GM12878 (cell line): ENCODE results near the gene TSC2. TPM values are rescaled to one million over a fixed set of nuclear protein-coding genes. Genes with fewer than 3 reads are reported as not detected.

Source experiments
- ATAC-seq: fragments of 200-7000 bp; cut with Tn5 transposase; 3 replicates; pipeline ENCODE4 v1.9.1; 2020; ENCODE audit warnings: mild to moderate bottlenecking, moderate library complexity
- BruUV-seq: library from RNA; stranded (reverse); fragments of 400-500 nt; replicated peaks from 2 replicates; lab custom pipeline; 2021; lab: Mats Ljungman, UMichigan
- CTCF ChIA-PET: fragments of 300-600 bp; sonication (Branson Sonifier 250); formaldehyde crosslinking; extraction: SDS; loops from one replicate; lab custom pipeline; 2021; ENCODE audit warnings: inconsistent platforms; lab: Yijun Ruan, JAX
- POLR2A ChIA-PET: fragments of 350-600 bp; formaldehyde crosslinking; extraction: SDS; loops from one replicate; lab custom pipeline; 2021; ENCODE audit warnings: inconsistent platforms; lab: Charles Lee
- RAD21 ChIA-PET: fragments of 300-600 bp; sonication (Branson Sonifier 250); formaldehyde crosslinking; loops from one replicate; lab custom pipeline; 2023; ENCODE audit warnings: antibody characterized with exemption; ENCODE audit not compliant: unreplicated experiment; lab: Charles Lee
- SMC1A ChIA-PET: fragments of 300-600 bp; sonication (Branson Sonifier 250); formaldehyde crosslinking; loops from one replicate; lab custom pipeline; 2023; ENCODE audit not compliant: unreplicated experiment, uncharacterized antibody; lab: Charles Lee
- DNase-seq: peaks from one replicate; pipeline ENCODE4 v3.0.0-alpha.2; 2011; ENCODE audit warnings: low read depth, low spot score
- FAIRE-seq: peaks from 3 replicates; lab custom pipeline; 2011; peaks lifted over from hg19 to GRCh38; lab: Jason Lieb, UNC
- H2AFZ ChIP-seq: 2 replicates; pipeline ENCODE4 v1.6.0; 2011; ENCODE audit warnings: low read depth, low read length, control low read depth; ENCODE audit not compliant: control insufficient read depth
- H3K27ac ChIP-seq: 2 replicates; pipeline ENCODE4 v1.5.1; 2011; ENCODE audit warnings: control low read depth; ENCODE audit not compliant: control insufficient read depth, insufficient read depth
- H3K27me3 ChIP-seq, 2 experiments: replicated peaks in 1 of 2; 2 replicates each; pipeline versions ENCODE4 v1.6.0 to v1.6.1; 2011; ENCODE audit warnings: low read length in 1 of 2; ENCODE audit not compliant: control insufficient read depth in 2 of 2, insufficient read depth in 2 of 2
- H3K36me3 ChIP-seq, 2 experiments: 2 replicates each; pipeline ENCODE4 v1.5.1; 2011; ENCODE audit warnings: low read length in 1 of 2; ENCODE audit not compliant: control insufficient read depth in 2 of 2, insufficient read depth in 2 of 2
- H3K4me1 ChIP-seq: 2 replicates; pipeline ENCODE4 v1.6.1; 2011; ENCODE audit warnings: mild to moderate bottlenecking, low read length, moderate library complexity, mixed read lengths; ENCODE audit not compliant: control insufficient read depth, insufficient read depth
- H3K4me2 ChIP-seq: 2 replicates; pipeline ENCODE4 v1.6.0; 2011; ENCODE audit warnings: control low read depth; ENCODE audit not compliant: control insufficient read depth, insufficient read depth
- H3K4me3 ChIP-seq: fragments of 200-600 bp; sonication (generic); 2 replicates; pipeline ENCODE4 v1.5.1; 2016
- H3K79me2 ChIP-seq: 2 replicates; pipeline ENCODE4 v1.6.0; 2011; ENCODE audit warnings: low read length; ENCODE audit not compliant: control insufficient read depth, insufficient read depth
- H3K9ac ChIP-seq: 2 replicates; pipeline ENCODE4 v1.8.0; 2011; ENCODE audit warnings: low read length, control low read depth, mixed read lengths; ENCODE audit not compliant: control insufficient read depth, insufficient read depth
- H3K9me3 ChIP-seq: replicated peaks from 3 replicates; pipeline ENCODE4 v1.5.1; 2011; ENCODE audit warnings: mild to moderate bottlenecking, low read length; ENCODE audit not compliant: control insufficient read depth, insufficient read depth
- H4K20me1 ChIP-seq: 2 replicates; pipeline ENCODE4 v1.6.0; 2011; ENCODE audit not compliant: control insufficient read depth, insufficient read depth
- ATF2 ChIP-seq: IDR thresholded peaks from 2 replicates; pipeline ENCODE4 v1.6.1; 2012; ENCODE audit warnings: low read length, inconsistent platforms
- BCL3 ChIP-seq: IDR thresholded peaks from 2 replicates; pipeline ENCODE4 v1.6.1; 2011; ENCODE audit warnings: borderline replicate concordance, low read depth, mild to moderate bottlenecking, moderate library complexity, low read length; ENCODE audit not compliant: insufficient read depth, poor library complexity, severe bottlenecking
- CBFB ChIP-seq: IDR thresholded peaks from 2 replicates; pipeline ENCODE4 v1.6.1; 2016; ENCODE audit warnings: antibody characterized with exemption, low read depth
- CHD4 ChIP-seq: fragments of 200-600 bp; sonication (generic); IDR thresholded peaks from 2 replicates; pipeline ENCODE4 v1.6.1; 2016; ENCODE audit warnings: mild to moderate bottlenecking
- CTCF ChIP-seq, 3 experiments: IDR thresholded peaks in 2 of 3; conservative IDR thresholded peaks in 1 of 3; 2 replicates each; pipeline ENCODE4 v1.5.1; 2011; ENCODE audit warnings: low read depth in 3 of 3, low read length in 3 of 3, mild to moderate bottlenecking in 3 of 3, control low read depth in 2 of 3, moderate library complexity in 2 of 3, inconsistent platforms in 1 of 3, mixed read lengths in 1 of 3; ENCODE audit not compliant: control insufficient read depth in 2 of 3, insufficient read depth in 1 of 3; ENCODE audit errors: extremely low read depth in 1 of 3
- E2F8 ChIP-seq: fragments of 450-650 bp; IDR thresholded peaks from 2 replicates; pipeline ENCODE4 v1.6.1; 2018; ENCODE audit warnings: mild to moderate bottlenecking, low read depth, moderate library complexity; ENCODE audit not compliant: partially characterized antibody
- HCFC1 ChIP-seq: fragments of 150-350 bp; IDR thresholded peaks from 2 replicates; pipeline ENCODE4 v1.6.1; 2014; ENCODE audit warnings: low read length
- MXI1 ChIP-seq: fragments of 150-350 bp; IDR thresholded peaks from 2 replicates; pipeline ENCODE4 v1.6.1; 2011; ENCODE audit warnings: low read depth, mild to moderate bottlenecking, inconsistent platforms, low read length, improper control_type of control experiment
- PAX8 ChIP-seq: fragments of 450-650 bp; IDR thresholded peaks from 2 replicates; pipeline ENCODE4 v1.6.1; 2017; ENCODE audit warnings: mild to moderate bottlenecking, moderate library complexity
- RAD51 ChIP-seq: fragments of 450-650 bp; IDR thresholded peaks from 2 replicates; pipeline ENCODE4 v1.6.1; 2016; ENCODE audit warnings: moderate library complexity, mild to moderate bottlenecking, inconsistent platforms
- SIX5 ChIP-seq: IDR thresholded peaks from 2 replicates; pipeline ENCODE4 v1.6.1; 2011; ENCODE audit warnings: mild to moderate bottlenecking, low read depth, low read length, moderate library complexity; ENCODE audit not compliant: severe bottlenecking
- SUZ12 ChIP-seq: fragments of 200-600 bp; sonication (generic); IDR thresholded peaks from one replicate; pipeline ENCODE4 v1.6.1; 2018; ENCODE audit warnings: antibody characterized with exemption, mild to moderate bottlenecking; ENCODE audit not compliant: unreplicated experiment
- TCF7 ChIP-seq: IDR thresholded peaks from 2 replicates; pipeline ENCODE4 v1.6.1; 2014; ENCODE audit warnings: antibody characterized with exemption, borderline replicate concordance
- WGBS: methylation state at CpG from one replicate; pipeline ENCODE4 v1.1.6; 2016; ENCODE audit warnings: low lambda C conversion rate; ENCODE audit not compliant: insufficient replicate concordance, insufficient coverage; ENCODE audit errors: missing lambda C conversion rate; 5-methylcytosine and 5-hydroxymethylcytosine counted together
- in situ Hi-C: fragments of 300-500 bp; cut with MboI; formaldehyde crosslinking; loops from 9 replicates; pipeline ENCODE4 v1.14.3; 2018; ENCODE audit warnings: mixed read lengths
- intact Hi-C: fragments of 100-400 bp; cut with micrococcal nuclease; formaldehyde crosslinking; loops from one replicate; pipeline ENCODE4 v1.14.2; 2022; ENCODE audit not compliant: unreplicated experiment
- polyA plus RNA-seq, 11 experiments: library from polyadenylated mRNA; depleted of rRNA in 4 of 11; unstranded in 6 of 11; stranded (reverse) in 5 of 11; fragments of >200 nt; fragmentation: Nextera tagmentation in 4 of 11; fragmentation: Illumina TruSeq in 1 of 11; extraction: Ambion mirVana in 4 of 11; extraction: Trizol in 1 of 11; gene quantifications; 1 replicate in 1 of 11; 2 replicates in 10 of 11; pipeline versions ENCODE4 v1.2.1 to v1.2.3, GENCODE V29; 2011 to 2016; ENCODE audit warnings: inconsistent platforms in 2 of 11, missing spikeins in 2 of 11, low read depth in 1 of 11
- total RNA-seq, 4 experiments: library from RNA; depleted of rRNA in 3 of 4; stranded (reverse); fragments of >200 nt in 3 of 4; fragmentation: Illumina TruSeq in 1 of 4; extraction: Trizol in 1 of 4; gene quantifications; 2 replicates each; pipeline versions ENCODE4 v1.2.1 to v1.2.3, GENCODE V29; 2013 to 2021

Gene TSC2
- total and polyA plus RNA-seq, 10 of the 15 experiments (the other 5 are each of a cell fraction or from before 2014, with no cell fraction given) = 1.6 to 77.0 (median 21.6) TPM

- TF ChIP-seq BCL3 (no peak), RAD51 (no peak), CBFB (no peak)
These were observed 1.6 kb upstream of the TSC2 start (continued) for GRCh38 chr16:2045965-2046892.

GRCh38 chr16:2046893-2047329 lies 874 bp upstream of the TSC2 start:
- Histone ChIP-seq H3K36me3 (peaks cover 0 to 1% of the 10 kb centered on the region in 2 experiments; a peak in 2 of 4 replicates), H3K4me2 (peak overlapping the region; percentile 89), H3K79me2 (peaks cover 16% of the 10 kb centered on the region), H4K20me1 (no peaks in the 10 kb centered on the region), H3K4me3 (peak overlapping the region; percentile 97)
- no TSS peak for BruUV-seq
- TF ChIP-seq MXI1 (no peak), SIX5 (no peak), ATF2 (no peak), SUZ12 (no peak), CHD4 (no peak), PAX8 (no peak), CTCF (IDR thresholded peaks at IDR 0.05 in 2 of 3, conservative IDR thresholded peaks at IDR 0.05 in 1 of 3; ENCODE audit: control insufficient read depth in 2 of 3, extremely low read depth in 1 of 3, insufficient read depth in 1 of 3, low read depth in 3 of 3, low read length in 3 of 3) (no peak), HCFC1 (no peak), E2F8 (no peak), TCF7 (no peak)
- TF ChIP-seq, all 136 proteins: peak for 0
- ChIA-PET RAD21 (interaction anchor here (1.2 to 2.1 kb wide), 4 partner anchors 24 to 460 kb away, joined by 3 to 9 read pairs (median 5); partner anchors contain the start of gene PKD1), POLR2A (interaction anchor here (1.0 to 1.3 kb wide), 3 partner anchors 75 to 168 kb away, joined by 3 to 5 read pairs (median 4); partner anchors contain the start of genes PGP and TBL3), CTCF (interaction anchor here (1.3 to 2.8 kb wide), 3 partner anchors 24 to 93 kb away, joined by 6 to 16 read pairs (median 8); no protein-coding TSS in a partner anchor), SMC1A (interaction anchor here (1.4 kb wide), 2 partner anchors 39 to 93 kb away, joined by 3 to 8 read pairs; no protein-coding TSS in a partner anchor)
- WGBS = 15% methylated on average over 8 of the region's 8 CpGs
- peak overlapping the region; percentile 71 for H3K9ac ChIP-seq
- H3K27ac ChIP-seq = peak overlapping the region; percentile 48
- no peaks in the 10 kb centered on the region for H3K9me3 ChIP-seq
- no peaks in the 10 kb centered on the region for H3K27me3 ChIP-seq
- ATAC-seq = peak; percentile 12
- FAIRE-seq = peak; percentile 64
- H2AFZ ChIP-seq = peak overlapping the region; percentile 89
- peaks cover 22% of the 10 kb centered on the region for H3K4me1 ChIP-seq
- no peak for DNase-seq
- intact Hi-C loops = no loop called here
- in situ Hi-C loops = no loop called here
